Stimulated activated CD8-positive, alpha-beta memory T cell treated with anti-CD3 and anti-CD28 coated beads, Interleukin-15, amount 100 ng/mL, for 1 hour (primary cell): Measurements from ENCODE around the gene CDC20.
A peak's percentile ranks its signal among the peaks of the same experiment; 100 is the strongest.
"Not testable (repeated sequence)": the region's sequence is repeated elsewhere in the genome, so short reads cannot be mapped to it uniquely, and the experiment has no call there.

ENCODE experiments used
- DNase-seq: peaks from one replicate; pipeline ENCODE4 v3.0.0-alpha.2; 2020; ENCODE audit warnings: low read depth

Gene CDC20

GRCh38 chr1:43383449-43383848, 24.7 kb downstream of the CDC20 start:
- DNase-seq = no peak

GRCh38 chr1:43386676-43387075, 27.9 kb downstream of the CDC20 start:
- DNase-seq = no peak

- no peak for DNase-seq
Measured at GRCh38 chr1:43387976-43388599, 29.3 kb downstream of the CDC20 start.

- no peak for DNase-seq
Measured at GRCh38 chr1:43388613-43389012, 29.8 kb downstream of the CDC20 start.

- peak; percentile 92 for DNase-seq
Measured at GRCh38 chr1:43389326-43390313, 30.8 kb downstream of the CDC20 start, which contains the start of the genes MED8 and SZT2. Gene MED8, minus strand, starts transcription at chr1:43389800. Its CDS starts 36 bp downstream, at chr1:43389764. Gene SZT2, plus strand, starts transcription at chr1:43389899. Its CDS starts 70 bp downstream, at chr1:43389969.

- DNase-seq = no peak
Measured at GRCh38 chr1:43392702-43393101, 33.9 kb downstream of the CDC20 start.

GRCh38 chr1:43395523-43395922, 36.7 kb downstream of the CDC20 start:
- no peak for DNase-seq

- DNase-seq = no peak
Measured at GRCh38 chr1:43396059-43396458, 37.3 kb downstream of the CDC20 start.

GRCh38 chr1:43398227-43398626, 39.4 kb downstream of the CDC20 start:
- DNase-seq = no peak

- not testable (repeated sequence) for DNase-seq
Measured at GRCh38 chr1:43400441-43400840, 41.7 kb downstream of the CDC20 start.

- DNase-seq = no peak
Measured at GRCh38 chr1:43402089-43402865, 43.5 kb downstream of the CDC20 start.

- no peak for DNase-seq
Measured at GRCh38 chr1:43404353-43404752, 45.6 kb downstream of the CDC20 start.

GRCh38 chr1:43405219-43405875, 46.6 kb downstream of the CDC20 start:
- no peak for DNase-seq

- DNase-seq = no peak
Measured at GRCh38 chr1:43405876-43406234, 47.1 kb downstream of the CDC20 start.

- no peak for DNase-seq
Measured at GRCh38 chr1:43410571-43410970, 51.8 kb downstream of the CDC20 start.
